Keratinocyte (primary cell): ENCODE measurements around the gene TMEM52. TPM values are rescaled to one million over a fixed set of nuclear protein-coding genes. Genes with fewer than 3 reads are reported as not detected.

ENCODE experiments used
- DNase-seq: peaks from one replicate; pipeline ENCODE4 v3.0.0-alpha.2; 2011; ENCODE audit warnings: low read depth, missing footprints, low spot score
- FAIRE-seq: peaks from 2 replicates; lab custom pipeline; 2011; peaks lifted over from hg19 to GRCh38; lab: Jason Lieb, UNC
- H2AFZ ChIP-seq: 2 replicates; pipeline ENCODE4 v1.6.0; 2012; ENCODE audit warnings: low read length, control low read depth, inconsistent platforms; ENCODE audit not compliant: control insufficient read depth
- H3K27ac ChIP-seq: 2 replicates; pipeline ENCODE4 v1.5.1; 2011; ENCODE audit warnings: low read length; ENCODE audit not compliant: control insufficient read depth, insufficient read depth
- H3K27me3 ChIP-seq: 3 replicates; pipeline ENCODE4 v1.6.0; 2011; ENCODE audit warnings: low read length; ENCODE audit not compliant: control insufficient read depth, insufficient read depth; ENCODE audit errors: extremely low read depth
- H3K36me3 ChIP-seq, 2 experiments: 2 replicates in 1 of 2; 3 replicates in 1 of 2; pipeline ENCODE4 v1.5.1; 2011; ENCODE audit warnings: low read length in 2 of 2, mild to moderate bottlenecking in 1 of 2; ENCODE audit not compliant: control insufficient read depth in 2 of 2, insufficient read depth in 2 of 2; ENCODE audit errors: extremely low read depth in 1 of 2
- H3K4me1 ChIP-seq: 3 replicates; pipeline ENCODE4 v1.5.1; 2011; ENCODE audit warnings: low read length; ENCODE audit not compliant: control insufficient read depth, insufficient read depth; ENCODE audit errors: extremely low read depth
- H3K4me2 ChIP-seq: 3 replicates; pipeline ENCODE4 v1.6.0; 2011; ENCODE audit warnings: low read depth, low read length; ENCODE audit not compliant: control insufficient read depth, insufficient read depth; ENCODE audit errors: extremely low read depth
- H3K4me3 ChIP-seq, 3 experiments: fragments of 200-600 bp in 1 of 3; sonication (generic) in 1 of 3; 2 replicates in 2 of 3; 3 replicates in 1 of 3; pipeline ENCODE4 v1.5.1; 2011 to 2016; ENCODE audit warnings: low read length in 3 of 3, mild to moderate bottlenecking in 3 of 3, control low read depth in 2 of 3, inconsistent platforms in 1 of 3, low read depth in 1 of 3, mixed read lengths in 1 of 3, mixed run types in 1 of 3, moderate library complexity in 1 of 3; ENCODE audit not compliant: control insufficient read depth in 2 of 3, insufficient read depth in 2 of 3; ENCODE audit errors: extremely low read depth in 1 of 3
- H3K79me2 ChIP-seq: 2 replicates; pipeline ENCODE4 v1.6.0; 2012; ENCODE audit warnings: low read length; ENCODE audit not compliant: control insufficient read depth, insufficient read depth
- H3K9ac ChIP-seq: 3 replicates; pipeline ENCODE4 v1.6.0; 2011; ENCODE audit warnings: low read length; ENCODE audit not compliant: control insufficient read depth, insufficient read depth; ENCODE audit errors: extremely low read depth
- H3K9me1 ChIP-seq: 3 replicates; pipeline ENCODE4 v1.6.0; 2011; ENCODE audit warnings: low read length; ENCODE audit not compliant: control insufficient read depth, insufficient read depth; ENCODE audit errors: extremely low read depth
- H3K9me3 ChIP-seq: 2 replicates; pipeline ENCODE4 v1.5.1; 2012; ENCODE audit warnings: low read depth, low read length; ENCODE audit not compliant: control insufficient read depth
- H4K20me1 ChIP-seq: 3 replicates; pipeline ENCODE4 v1.6.0; 2011; ENCODE audit warnings: low read length; ENCODE audit not compliant: control insufficient read depth, insufficient read depth; ENCODE audit errors: extremely low read depth
- EZH2 ChIP-seq: IDR thresholded peaks from one replicate; pipeline ENCODE4 v1.6.1; 2012; ENCODE audit warnings: inconsistent platforms, mild to moderate bottlenecking, low read length, moderate library complexity
- dilution Hi-C: fragments of 300-500 bp; cut with MboI; formaldehyde crosslinking; loops from one replicate; pipeline ENCODE4 v1.7.0; 2020; ENCODE audit warnings: low sequenced_read_pairs; ENCODE audit not compliant: extremely low pct_ligation_motif_present
- polyA plus RNA-seq, 5 experiments: library from polyadenylated mRNA; depleted of rRNA in 3 of 5; stranded (reverse) in 3 of 5; stranded (forward) in 1 of 5; unstranded in 1 of 5; fragments of >200 nt; gene quantifications; 1 replicate in 1 of 5; 2 replicates in 3 of 5; 3 replicates in 1 of 5; pipeline versions ENCODE4 v1.2.1 to v1.2.3, GENCODE V29; 2011 to 2012; ENCODE audit warnings: missing spikeins in 2 of 5, low read depth in 1 of 5, low replicate concordance in 1 of 5
- TF ChIP-seq, protein P1 (sequence below), 3 experiments: IDR thresholded peaks in 1 of 3; conservative IDR thresholded peaks in 1 of 3; optimal IDR thresholded peaks in 1 of 3; 2 replicates in 2 of 3; 3 replicates in 1 of 3; pipeline versions ENCODE3 to v1.5.1; 2011; ENCODE audit warnings: low read length in 3 of 3, mild to moderate bottlenecking in 3 of 3, moderate library complexity in 2 of 3, control low read depth in 1 of 3, inconsistent platforms in 1 of 3; ENCODE audit not compliant: insufficient read depth in 2 of 3; ENCODE audit errors: extremely low read depth in 1 of 3

The TMEM52 gene
- polyA plus RNA-seq, 1 donor (not counting 4 experiments of a cell fraction or from before 2014, with no cell fraction given), result 0.10 TPM

DNA sequence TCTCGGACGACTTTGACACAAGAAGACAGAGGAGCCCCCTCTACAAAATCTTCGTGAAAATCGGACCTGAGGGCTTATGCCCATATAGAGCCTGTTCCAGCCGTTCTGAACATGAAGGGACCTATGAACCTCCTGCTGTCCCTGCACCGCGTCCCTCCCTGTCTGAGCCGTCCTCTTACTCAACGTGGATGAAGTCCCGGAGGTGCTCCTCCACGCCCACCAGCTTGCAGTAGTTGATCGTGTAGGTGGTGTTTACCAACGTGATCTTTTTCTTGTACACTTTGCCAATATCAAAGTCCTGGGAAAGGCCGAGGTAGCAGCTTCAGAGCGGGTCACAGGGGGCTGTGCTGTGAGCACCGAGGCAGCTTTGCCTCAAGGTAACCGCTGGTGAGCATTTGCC lies 44.5 kb upstream of the TMEM52 start:
- TF ChIP-seq, protein P1, sequence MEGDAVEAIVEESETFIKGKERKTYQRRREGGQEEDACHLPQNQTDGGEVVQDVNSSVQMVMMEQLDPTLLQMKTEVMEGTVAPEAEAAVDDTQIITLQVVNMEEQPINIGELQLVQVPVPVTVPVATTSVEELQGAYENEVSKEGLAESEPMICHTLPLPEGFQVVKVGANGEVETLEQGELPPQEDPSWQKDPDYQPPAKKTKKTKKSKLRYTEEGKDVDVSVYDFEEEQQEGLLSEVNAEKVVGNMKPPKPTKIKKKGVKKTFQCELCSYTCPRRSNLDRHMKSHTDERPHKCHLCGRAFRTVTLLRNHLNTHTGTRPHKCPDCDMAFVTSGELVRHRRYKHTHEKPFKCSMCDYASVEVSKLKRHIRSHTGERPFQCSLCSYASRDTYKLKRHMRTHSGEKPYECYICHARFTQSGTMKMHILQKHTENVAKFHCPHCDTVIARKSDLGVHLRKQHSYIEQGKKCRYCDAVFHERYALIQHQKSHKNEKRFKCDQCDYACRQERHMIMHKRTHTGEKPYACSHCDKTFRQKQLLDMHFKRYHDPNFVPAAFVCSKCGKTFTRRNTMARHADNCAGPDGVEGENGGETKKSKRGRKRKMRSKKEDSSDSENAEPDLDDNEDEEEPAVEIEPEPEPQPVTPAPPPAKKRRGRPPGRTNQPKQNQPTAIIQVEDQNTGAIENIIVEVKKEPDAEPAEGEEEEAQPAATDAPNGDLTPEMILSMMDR (optimal IDR thresholded peaks at IDR 0.05 in 1 of 3, IDR thresholded peaks at IDR 0.05 in 1 of 3, conservative IDR thresholded peaks at IDR 0.05 in 1 of 3; ENCODE audit: extremely low read depth in 1 of 3, insufficient read depth in 2 of 3, low read length in 3 of 3), result no peak
- TF ChIP-seq EZH2, result no peak
- peaks cover 11% of the 10 kb centered on the region for H3K4me1 ChIP-seq

DNA sequence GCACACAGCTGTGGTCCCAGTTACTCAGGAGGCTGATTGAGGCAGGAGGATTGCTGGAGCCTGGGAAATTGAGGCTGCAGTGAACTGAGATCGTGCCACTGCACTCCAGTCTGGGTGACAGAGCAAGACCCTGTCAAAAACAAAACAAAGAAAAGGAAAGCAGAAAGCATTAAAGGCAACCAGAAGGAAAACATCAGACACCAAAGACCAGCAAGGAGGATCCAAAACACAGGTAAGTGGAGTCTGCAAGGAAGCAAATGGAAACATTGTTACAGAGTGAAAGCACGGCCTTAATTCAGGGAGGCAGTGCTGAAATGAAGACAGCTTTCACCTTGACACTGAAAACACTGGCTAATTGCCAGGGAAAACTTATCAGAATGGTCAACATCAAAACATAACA lies 43.7 kb upstream of the TMEM52 start:
- H3K9ac ChIP-seq, result no peak overlapping the region
- FAIRE-seq, result no peak
- no peak overlapping the region for H3K4me3 ChIP-seq
- no peak overlapping the region for H3K4me2 ChIP-seq
- dilution Hi-C loops, result no loop called here
- no peak overlapping the region for H3K27ac ChIP-seq
- no peaks in the 10 kb centered on the region for H4K20me1 ChIP-seq
- TF ChIP-seq EZH2, result no peak
- TF ChIP-seq, protein P1 (optimal IDR thresholded peaks at IDR 0.05 in 1 of 3, IDR thresholded peaks at IDR 0.05 in 1 of 3, conservative IDR thresholded peaks at IDR 0.05 in 1 of 3; ENCODE audit: extremely low read depth in 1 of 3, insufficient read depth in 2 of 3, low read length in 3 of 3), result no peak
- no peak overlapping the region for H2AFZ ChIP-seq
- no peaks in the 10 kb centered on the region for H3K36me3 ChIP-seq
- no peak for DNase-seq
- peaks cover 6% of the 10 kb centered on the region for H3K4me1 ChIP-seq
- H3K27me3 ChIP-seq, result peaks cover 18% of the 10 kb centered on the region
- no peaks in the 10 kb centered on the region for H3K79me2 ChIP-seq
- H3K9me1 ChIP-seq, result no peaks in the 10 kb centered on the region
- H3K9me3 ChIP-seq, result no peaks in the 10 kb centered on the region

More for the DNA sequence above, 44.5 kb upstream of the TMEM52 start:
- no peak overlapping the region for H2AFZ ChIP-seq
- no peak overlapping the region for H3K27ac ChIP-seq
- H3K4me2 ChIP-seq, result no peak overlapping the region
- H3K79me2 ChIP-seq, result no peaks in the 10 kb centered on the region
- H3K9me1 ChIP-seq, result no peaks in the 10 kb centered on the region
- DNase-seq (no peak), FAIRE-seq (no peak)
- no peaks in the 10 kb centered on the region for H4K20me1 ChIP-seq
- dilution Hi-C loops, result no loop called here
- no peak overlapping the region for H3K4me3 ChIP-seq
- H3K36me3 ChIP-seq, result no peaks in the 10 kb centered on the region
- peaks cover 18% of the 10 kb centered on the region for H3K27me3 ChIP-seq
- no peak overlapping the region for H3K9ac ChIP-seq
- no peaks in the 10 kb centered on the region for H3K9me3 ChIP-seq
